HG02943 (cell line): ENCODE results near the gene MAP2K5.

Experiments
- ATAC-seq: cut with Tn5 transposase; IDR thresholded peaks from one replicate; pipeline ENCODE4 v1.9.1; 2021; ENCODE audit warnings: mild to moderate bottlenecking, low read depth, moderate library complexity; ENCODE audit not compliant: unreplicated experiment

Gene MAP2K5

DNA sequence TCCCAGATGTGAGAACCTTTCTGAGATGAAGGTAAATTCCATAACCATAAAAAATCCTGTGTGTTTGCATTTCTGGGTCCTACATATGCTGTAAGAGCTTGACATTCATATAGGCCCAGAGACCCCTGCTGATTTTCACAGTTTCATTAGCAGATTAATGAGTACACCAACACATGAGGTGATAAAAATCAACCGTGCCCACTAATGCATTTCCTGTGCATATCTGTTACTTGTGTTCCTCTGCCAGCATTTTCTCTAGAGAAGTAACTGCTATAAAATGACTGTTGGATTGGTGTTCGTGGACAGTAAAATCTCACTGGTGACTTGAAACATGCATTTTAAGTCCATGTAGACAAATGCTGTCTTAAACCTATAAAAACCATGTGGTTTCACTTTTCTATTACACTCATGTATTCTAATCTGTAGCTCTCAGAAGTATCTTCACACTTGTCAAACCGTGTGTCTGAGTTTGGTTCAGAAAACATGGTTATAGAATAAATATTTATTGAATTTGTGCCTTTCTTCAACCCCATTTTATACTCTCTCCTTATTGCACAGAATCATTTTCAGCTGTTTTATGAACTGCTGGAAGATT lies 14.6 kb downstream of the MAP2K5 start:
- no peak for ATAC-seq

DNA sequence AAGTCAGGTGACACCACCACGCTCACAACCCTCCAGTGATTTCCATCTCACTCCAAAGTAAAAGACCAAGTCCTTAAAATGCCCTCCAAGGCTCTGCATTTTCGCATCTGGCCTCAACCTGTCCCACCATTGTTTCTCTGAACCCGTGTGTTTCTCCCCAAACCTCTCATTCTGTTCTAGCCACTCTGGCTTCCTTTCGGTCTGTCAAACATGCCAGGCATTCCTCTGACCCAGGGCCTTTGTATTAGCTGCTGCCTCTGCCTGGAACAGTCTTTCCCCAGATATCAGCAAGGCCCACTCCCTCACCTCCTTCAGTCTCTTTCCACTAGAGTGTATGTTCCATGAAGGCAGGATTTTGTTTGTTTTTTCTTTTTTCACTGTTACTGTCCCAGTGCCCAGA lies 16.0 kb downstream of the MAP2K5 start:
- ATAC-seq: no peak

DNA sequence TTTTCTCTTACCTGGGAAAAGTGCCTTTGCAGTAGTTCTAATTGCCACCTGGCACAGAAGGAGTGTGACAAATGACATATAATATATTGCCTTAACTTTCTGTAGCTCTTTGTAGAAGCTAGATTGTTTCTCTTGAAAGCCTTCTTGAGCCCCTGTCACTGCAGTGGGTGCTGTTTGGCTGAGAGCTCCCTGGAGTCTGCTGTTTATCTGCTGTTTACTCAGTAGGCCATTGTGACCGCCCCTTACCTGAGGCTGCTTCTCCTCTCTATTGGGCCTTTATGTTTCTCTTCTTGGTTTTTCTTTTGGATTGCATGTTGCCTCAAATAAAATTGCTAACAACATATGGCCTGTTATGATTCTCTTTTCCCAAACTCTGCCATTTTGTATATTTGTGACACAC lies 16.7 kb downstream of the MAP2K5 start:
- no peak for ATAC-seq

DNA sequence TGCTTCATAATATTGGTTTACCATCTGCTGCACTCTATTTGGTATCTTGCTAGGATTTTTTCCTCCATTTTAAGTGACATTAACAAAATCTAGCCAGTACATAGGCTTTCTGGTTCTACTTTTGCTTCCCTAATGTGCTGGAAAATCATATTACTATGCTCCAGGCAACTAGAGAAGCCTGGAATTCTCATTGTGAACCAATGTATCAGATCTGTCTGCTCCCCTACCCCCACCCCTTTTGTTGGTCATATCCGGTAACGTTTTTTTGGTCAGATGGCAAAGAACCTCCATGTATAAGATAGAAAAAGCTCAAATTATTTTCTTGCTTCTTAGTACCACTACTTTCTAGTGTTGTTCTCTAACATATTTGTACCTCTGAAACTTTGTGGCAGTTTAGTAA lies 17.1 kb downstream of the MAP2K5 start:
- no peak for ATAC-seq

DNA sequence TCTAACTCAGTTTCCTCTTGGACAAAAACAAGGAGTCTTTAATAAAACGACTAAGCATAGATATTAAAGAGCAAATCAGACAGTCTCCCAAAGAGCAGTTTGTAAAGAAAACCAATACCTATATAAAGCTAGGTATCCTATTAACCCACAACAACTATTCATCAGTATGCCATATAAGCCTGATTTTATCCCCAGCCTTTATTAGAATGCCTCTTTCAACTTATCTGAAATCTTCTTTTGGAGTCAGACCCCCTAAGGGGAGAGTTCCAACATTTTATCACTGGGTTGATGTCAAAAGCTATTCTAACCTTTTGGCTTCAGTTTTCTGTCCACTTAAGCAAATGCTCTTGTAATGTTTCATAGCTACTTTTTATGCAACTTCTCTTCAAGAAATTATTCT lies 17.8 kb downstream of the MAP2K5 start:
- ATAC-seq: no peak

DNA sequence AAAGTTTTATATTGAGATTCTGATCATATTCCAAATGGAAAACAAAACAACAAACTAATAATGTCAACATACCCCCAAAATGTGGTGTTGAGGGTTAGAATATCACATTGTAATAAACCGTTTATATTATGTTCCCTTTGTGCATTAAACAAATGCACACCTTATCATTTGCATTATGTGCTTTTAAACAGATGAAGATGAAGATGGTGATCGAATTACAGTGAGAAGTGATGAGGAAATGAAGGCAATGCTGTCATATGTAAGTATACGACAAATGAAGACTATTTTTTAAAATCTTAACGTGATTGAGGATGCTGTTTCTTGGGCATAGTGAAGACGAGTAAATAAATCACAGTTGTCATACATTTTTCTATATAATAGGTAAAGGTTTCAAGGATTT lies 20.6 kb downstream of the MAP2K5 start:
- no peak for ATAC-seq

DNA sequence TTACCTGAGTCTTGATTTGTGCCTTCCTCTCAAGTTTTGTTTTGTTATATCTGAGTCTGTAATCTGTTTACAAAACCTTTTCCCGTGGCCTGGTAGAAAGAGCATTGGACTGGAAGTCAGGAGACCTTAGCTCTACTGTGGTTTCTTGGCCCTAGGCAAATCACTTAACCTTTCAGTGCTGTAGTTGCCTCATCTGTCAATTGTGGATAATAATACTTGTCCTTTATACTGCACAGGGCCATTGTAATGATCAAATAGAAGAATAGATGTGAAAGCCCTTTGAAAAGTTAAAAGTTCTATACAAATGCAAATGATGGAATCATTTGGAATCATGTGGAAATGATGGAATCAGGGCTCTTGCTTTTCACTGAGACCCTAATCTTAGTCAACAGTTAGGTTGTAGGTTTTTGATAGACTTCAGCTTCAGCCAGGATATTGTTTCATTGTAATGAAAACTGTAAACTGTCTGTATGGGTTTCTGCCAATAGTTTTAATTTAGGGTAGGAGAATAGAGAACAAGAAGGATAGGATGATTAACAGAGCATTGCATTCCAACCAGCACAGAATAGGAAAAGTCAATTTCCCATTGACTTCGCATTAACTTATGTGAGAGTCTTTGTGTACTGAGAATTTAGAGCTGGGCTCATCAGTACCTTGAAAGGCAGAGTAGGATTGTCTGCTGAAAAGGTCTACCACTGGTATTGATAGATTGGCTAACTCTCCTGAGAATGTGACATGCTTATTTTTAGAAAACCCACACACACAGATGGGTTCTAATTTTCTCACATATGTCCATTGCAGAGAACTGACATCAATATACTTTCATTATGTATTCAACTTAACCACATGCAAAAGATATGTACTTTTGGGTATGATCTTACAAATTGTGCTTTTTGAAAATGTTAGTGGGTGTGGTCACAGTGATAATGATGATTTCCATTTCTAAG lies 21.8 kb downstream of the MAP2K5 start:
- ATAC-seq: peak; percentile 86

DNA sequence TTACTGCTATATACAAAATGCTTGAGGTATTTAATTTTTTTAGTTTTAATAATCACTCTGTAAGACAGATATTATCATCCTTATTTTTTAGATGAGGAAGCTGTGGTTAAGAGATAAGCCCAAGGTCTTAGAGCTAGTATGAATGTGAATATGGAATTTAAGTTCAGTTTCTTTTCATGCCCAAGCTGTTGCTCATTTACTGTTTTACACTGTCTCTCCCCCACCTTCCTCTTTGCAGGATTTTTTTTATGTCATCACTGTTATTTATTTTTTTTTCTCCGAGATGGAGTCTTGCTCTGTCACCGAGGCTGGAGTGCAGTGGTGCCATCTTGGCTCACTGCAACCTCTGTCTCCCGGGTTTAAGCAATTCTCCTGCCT lies 22.5 kb downstream of the MAP2K5 start:
- ATAC-seq: no peak

DNA sequence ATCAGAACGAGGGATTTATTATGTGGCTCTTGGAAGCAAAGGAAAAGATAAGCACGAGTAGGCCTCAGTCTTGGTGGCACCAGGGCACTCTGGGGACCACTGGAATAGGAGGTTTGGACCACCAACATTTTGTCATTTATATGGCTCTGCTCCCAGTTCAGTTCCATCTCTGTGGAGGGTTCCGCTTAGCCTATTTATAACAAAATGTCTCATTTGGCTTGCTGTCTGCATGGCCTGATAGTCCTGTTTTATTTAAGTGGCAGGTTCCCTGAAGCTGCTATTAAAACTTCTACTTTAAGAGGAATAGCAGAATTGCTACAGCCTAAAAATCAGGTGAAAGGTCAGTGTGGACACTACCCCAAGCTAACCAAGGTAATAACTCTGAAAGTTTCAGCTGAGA lies 27.2 kb downstream of the MAP2K5 start:
- ATAC-seq: no peak

DNA sequence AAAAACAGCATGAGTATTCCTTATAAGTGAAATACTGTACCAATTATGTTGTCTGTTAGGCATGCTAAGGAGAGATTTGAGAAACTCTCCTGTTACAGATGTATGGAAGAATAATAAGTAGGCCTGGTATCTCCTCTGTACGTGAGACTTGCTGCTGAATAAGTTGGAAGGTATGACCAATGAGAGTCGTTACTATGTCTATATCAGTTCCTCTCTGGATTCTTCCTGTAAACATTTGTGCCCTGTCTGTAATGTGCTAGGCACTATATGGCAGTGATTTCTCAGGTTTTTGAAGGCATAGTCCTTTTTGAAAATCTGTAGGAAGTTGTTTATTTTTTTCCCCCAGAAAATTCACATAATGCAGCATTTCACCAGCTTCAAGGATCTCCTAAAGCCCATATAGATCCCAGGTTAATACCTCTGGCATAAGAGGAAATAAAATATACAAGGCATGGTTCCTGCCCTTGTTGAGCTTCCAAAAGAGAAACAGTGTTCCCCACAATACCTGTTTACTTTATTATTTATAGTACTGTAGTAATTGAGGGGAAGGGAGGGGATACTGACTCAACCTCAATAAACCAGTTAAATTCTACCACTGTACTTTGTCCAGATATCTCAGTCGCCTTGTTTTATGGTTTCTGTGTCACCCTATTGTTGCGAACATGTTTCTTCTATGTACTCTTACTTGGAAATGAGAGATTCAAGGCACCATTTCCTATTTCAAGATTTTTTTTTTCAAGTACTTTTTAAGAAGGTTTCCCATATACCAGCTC lies 28.6 kb downstream of the MAP2K5 start:
- no peak for ATAC-seq

DNA sequence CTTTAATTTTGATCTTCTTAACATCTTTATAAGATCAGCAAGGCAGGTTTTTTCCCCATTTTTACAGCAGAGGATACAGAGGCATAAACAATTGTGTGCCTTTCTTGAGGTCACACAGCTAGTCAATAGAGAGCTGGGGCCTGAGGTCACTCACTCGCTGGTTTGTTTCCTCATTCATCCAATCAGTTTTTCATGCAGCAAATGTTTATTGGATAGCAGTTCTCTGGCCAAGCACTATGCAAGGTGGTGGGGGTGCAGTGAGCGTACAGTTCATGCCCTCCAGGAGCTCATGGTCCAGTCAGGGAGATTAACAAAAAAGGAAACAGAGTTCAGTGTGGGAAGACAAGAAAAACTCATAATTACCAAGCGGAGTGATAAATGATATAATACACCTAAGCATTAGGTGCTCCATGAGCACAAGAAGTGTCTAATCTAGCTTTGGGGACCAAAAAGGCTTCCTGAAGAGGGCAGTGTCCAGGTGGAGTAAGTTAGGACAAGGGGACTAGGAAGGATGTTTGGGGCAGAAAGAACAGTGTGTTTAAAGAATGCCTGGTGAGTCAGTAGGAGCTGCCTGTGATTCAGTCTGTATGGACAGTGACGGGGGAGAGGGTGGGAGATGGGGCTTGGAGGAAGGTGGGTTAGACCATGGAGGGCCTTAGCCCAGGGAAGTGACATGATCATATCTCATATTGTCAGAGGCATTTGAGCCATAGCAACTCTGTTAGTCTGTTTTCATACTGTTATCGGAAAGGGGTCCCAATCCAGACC lies 29.3 kb downstream of the MAP2K5 start:
- no peak for ATAC-seq

DNA sequence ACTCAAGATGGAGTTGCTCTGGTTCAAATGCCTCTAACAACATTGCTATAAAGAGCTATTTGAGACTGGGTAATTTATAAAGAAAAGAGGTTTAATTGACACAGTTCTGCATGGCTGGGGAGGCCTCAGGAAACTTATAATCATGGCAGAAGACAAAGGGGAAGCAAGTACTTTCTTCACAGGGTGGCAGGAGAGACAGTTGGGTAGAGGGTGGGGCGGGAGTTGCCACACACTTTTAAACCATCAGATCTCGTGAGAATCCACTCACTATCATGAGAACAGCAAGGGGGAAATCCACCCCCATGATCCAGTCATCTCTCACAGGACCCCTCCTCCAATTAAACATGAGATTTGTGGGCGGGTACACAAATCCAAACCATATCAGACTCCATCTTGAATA lies 30.7 kb downstream of the MAP2K5 start:
- no peak for ATAC-seq

DNA sequence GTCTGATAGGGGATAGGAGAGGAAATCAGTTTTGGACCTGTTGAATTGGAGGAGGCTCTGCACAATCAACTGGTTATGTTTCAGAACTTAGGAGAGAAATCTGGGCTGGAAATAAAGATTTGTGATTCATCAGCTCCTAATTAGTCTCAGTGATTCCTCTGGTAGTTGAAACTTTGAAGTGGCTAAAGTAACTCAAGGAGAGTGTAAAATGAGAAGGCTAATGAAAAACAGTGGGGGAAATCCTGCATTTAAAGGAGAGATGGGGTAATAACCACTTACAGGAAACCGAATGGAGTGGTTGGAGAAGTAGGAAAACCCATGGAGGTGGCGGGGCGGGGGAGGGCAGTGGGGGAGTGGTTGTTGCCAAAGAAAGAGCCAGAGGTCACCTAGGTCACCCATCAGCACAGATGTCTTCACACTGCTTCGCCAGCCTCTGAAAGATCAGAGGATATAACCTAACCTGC lies 32.6 kb downstream of the MAP2K5 start:
- no peak for ATAC-seq

DNA sequence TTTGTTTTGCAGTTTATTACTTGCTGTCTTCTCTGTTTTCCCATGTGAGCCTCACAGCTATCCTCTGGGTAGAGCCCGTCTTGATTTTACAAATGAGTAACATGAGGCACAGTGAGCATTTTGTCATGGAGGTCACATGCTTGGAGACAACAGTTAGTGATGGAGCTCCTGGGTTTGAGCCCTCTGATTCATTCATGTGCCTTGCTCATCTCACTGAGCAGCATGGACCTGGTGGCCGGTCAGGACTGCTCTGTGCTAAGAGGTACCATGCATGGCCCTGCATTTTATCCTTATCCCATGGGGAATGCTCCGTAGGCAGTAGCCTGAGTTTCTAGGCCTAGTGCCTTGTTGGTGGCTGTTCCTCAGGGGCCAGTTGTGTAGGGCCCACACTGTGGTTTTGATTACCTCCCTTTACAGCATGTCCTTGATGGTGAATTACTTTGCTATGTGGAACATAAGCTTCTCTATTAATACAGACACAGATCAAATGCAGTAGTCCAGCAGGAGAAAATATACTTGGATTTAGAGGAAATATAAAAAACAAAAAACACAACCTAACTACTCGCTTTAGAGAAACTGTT lies 35.6 kb downstream of the MAP2K5 start:
- ATAC-seq: no peak

DNA sequence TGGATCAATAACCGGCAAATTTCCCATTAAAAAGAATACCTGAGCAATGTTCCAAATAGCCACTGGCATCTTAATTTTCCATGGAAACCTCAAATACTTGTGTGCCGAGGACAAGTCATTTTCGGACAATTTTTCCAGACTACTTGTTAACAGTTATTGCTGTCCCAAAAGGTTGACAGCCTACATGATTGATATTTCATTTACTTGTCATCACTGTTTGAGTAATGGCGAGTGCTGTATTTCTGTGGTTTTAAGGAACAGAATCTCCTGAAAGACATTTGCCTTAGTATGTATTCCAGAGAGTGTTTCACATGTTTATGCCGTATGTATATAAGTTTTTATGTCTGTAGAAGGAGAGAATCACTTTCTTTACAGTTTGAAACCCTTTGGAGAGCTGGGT lies 36.7 kb downstream of the MAP2K5 start:
- no peak for ATAC-seq

DNA sequence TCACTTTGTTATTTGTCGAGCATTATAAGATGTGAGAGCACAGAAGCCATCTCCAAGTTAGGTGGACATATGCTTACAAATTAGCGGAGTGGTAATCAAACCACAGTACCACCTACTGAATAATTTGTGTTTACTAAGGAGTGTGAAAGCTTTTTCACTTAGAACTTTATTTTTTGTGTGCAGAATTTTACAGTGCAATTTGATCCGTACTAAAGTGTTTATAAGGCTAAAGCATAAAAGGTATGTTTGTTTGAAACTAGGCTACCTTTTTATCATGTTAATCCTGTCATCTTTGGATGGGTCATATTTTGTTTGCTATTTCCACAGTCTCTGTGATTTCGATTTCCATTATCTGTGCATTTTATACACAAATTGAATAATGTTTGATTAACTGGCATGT lies 37.5 kb downstream of the MAP2K5 start:
- ATAC-seq: no peak

DNA sequence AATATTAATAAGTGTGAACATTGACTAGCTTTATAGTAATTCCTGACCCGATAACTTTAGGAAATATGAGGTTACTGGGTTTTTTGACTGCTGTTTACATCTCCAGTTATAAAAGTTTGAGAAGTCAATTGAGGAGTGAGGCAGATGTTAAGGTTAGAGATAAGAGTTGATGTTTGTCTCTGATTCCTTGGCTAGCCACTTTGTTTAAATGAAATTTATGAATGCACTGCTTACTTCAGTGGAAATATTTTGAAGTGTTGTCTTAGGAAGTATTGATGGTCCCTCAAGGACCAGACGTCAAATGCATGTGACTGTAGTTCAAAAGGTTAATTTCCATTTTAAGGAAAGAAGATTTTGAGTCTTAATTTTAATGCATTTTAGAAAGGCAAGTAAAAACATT lies 41.7 kb downstream of the MAP2K5 start:
- no peak for ATAC-seq

DNA sequence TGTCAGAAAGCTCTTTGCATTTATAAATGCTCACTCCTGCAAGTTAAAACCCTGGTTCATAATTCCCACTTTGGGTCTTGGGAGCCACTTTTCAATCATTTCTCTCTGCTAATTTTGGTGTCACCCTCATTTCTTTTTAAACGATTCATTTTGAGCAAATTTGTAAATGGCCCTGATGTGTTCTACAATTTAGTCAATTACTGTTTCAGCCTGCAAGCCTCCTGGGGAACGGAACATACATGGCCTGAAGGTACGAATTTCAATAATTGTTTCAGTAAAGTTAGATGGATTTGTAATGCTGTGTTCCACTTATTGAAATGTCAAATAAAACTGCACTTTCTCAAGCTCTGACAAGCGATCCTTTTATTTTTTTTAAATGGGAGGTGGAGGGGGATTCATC lies 43.2 kb downstream of the MAP2K5 start:
- no peak for ATAC-seq

DNA sequence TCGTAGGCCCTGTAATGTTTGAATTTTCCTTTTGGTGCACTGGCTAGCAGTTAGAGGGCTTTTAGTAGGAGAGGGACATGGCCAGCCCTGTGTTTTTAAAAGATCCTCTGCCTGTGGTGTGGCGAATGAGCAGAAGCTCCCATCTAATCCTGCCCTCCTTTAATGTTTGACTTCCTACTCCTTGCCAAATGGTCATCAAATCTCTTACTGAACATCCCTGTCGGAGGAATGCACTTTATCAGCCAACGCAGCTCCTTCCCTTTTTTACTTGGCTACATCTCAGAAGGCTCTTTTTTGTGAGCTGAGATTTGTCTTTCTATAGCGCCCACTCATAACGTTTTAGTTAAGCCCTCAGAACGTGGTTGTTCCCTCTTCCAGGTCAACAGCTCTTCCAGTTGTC lies 44.8 kb downstream of the MAP2K5 start:
- no peak for ATAC-seq

DNA sequence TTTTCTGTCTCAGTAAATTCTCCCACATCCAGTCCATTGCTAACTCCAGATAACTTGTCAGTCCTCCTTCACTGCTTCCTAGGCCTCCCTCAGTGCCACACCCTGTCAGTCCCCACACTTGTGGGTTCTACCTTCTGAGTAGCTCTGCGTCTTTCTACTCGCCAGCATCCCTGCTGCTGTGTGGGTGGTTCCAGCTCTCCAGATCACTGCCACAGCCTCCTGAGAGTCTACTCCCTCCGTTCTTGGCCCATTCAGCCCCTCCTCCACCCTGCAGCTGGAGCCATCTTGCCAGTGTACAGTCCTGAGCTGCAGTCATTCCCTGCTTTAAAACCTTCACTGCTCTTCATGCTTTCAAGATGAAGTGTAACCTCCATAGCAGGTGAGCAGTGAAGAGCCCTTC lies 45.3 kb downstream of the MAP2K5 start:
- no peak for ATAC-seq
